Measurements from ENCODE around the gene PANX2.
"Not testable (repeated sequence)": the region's sequence is repeated elsewhere in the genome, so short reads cannot be mapped to it uniquely, and the experiment has no call there.

The PANX2 gene

GRCh38 chr22:50148166-50148500, 22.4 kb upstream of the PANX2 start:
- DNase-seq (ENCODE audit: low spot score) = no peak

- peak; percentile 70 for DNase-seq (ENCODE audit: low spot score)
These were observed 21.4 kb upstream of the PANX2 start for GRCh38 chr22:50148991-50149721.

GRCh38 chr22:50150161-50151129, 20.1 kb upstream of the PANX2 start:
- no peak for DNase-seq (ENCODE audit: low spot score)

- no peak for DNase-seq (ENCODE audit: low spot score)
These were observed 18.7 kb upstream of the PANX2 start for GRCh38 chr22:50151571-50152537.

- no peak for DNase-seq (ENCODE audit: low spot score)
These were observed 17.3 kb upstream of the PANX2 start for GRCh38 chr22:50153056-50153755.

- no peak for DNase-seq (ENCODE audit: low spot score)
These were observed 16.8 kb upstream of the PANX2 start for GRCh38 chr22:50153756-50154140.

GRCh38 chr22:50157709-50158375, 12.7 kb upstream of the PANX2 start:
- no peak for DNase-seq (ENCODE audit: low spot score)

GRCh38 chr22:50160947-50161346, 9.6 kb upstream of the PANX2 start:
- DNase-seq (ENCODE audit: low spot score) = no peak

- no peak for DNase-seq (ENCODE audit: low spot score)
These were observed 8.8 kb upstream of the PANX2 start for GRCh38 chr22:50161508-50162390.

GRCh38 chr22:50162391-50162956, 8.1 kb upstream of the PANX2 start:
- DNase-seq (ENCODE audit: low spot score) = no peak

- DNase-seq (ENCODE audit: low spot score) = no peak
These were observed 5.0 kb upstream of the PANX2 start for GRCh38 chr22:50165436-50166123.

- no peak for DNase-seq (ENCODE audit: low spot score)
These were observed 2.6 kb upstream of the PANX2 start for GRCh38 chr22:50167689-50168489.

- not testable (repeated sequence) for DNase-seq (ENCODE audit: low spot score)
These were observed 1.9 kb upstream of the PANX2 start for GRCh38 chr22:50168490-50169180.

- DNase-seq (ENCODE audit: low spot score) = no peak
These were observed 1.3 kb upstream of the PANX2 start for GRCh38 chr22:50169181-50169759.

GRCh38 chr22:50169774-50170341, 673 bp upstream of the PANX2 start:
- DNase-seq (ENCODE audit: low spot score) = no peak

- DNase-seq (ENCODE audit: low spot score) = no peak
These were observed 911 bp downstream of the PANX2 start for GRCh38 chr22:50171319-50171964.
